Nephron (organoid): Measurements from ENCODE around the gene SSH2.

ENCODE experiments used
- H3K27ac Mint-ChIP-seq, 3 experiments: 2 replicates each; pipeline ENCODE4 v1.8.0; 2020; ENCODE audit warnings: mixed read lengths in 3 of 3, mild to moderate bottlenecking in 2 of 3, moderate library complexity in 1 of 3
- H3K27me3 Mint-ChIP-seq: 2 replicates; pipeline ENCODE4 v1.8.0; 2021; ENCODE audit warnings: low read depth, mild to moderate bottlenecking, moderate library complexity, mixed read lengths
- H3K36me3 Mint-ChIP-seq: 2 replicates; pipeline ENCODE4 v1.8.0; 2020; ENCODE audit warnings: low read depth, mixed read lengths
- H3K4me1 Mint-ChIP-seq: 2 replicates; pipeline ENCODE4 v1.8.0; 2020; ENCODE audit warnings: mixed read lengths
- H3K4me3 Mint-ChIP-seq, 3 experiments: 2 replicates each; pipeline ENCODE4 v1.8.0; 2020; ENCODE audit warnings: mild to moderate bottlenecking in 3 of 3, mixed read lengths in 3 of 3, moderate library complexity in 2 of 3
- H3K9me3 Mint-ChIP-seq: 2 replicates; pipeline ENCODE4 v1.8.0; 2020; ENCODE audit warnings: mixed read lengths
- TF ChIP-seq, protein P1 (sequence below), 3 experiments: fragments of 200-600 bp; sonication (generic); IDR thresholded peaks; one replicate each; pipeline ENCODE4 v1.5.0; 2021; ENCODE audit warnings: antibody characterized with exemption in 3 of 3; ENCODE audit not compliant: unreplicated experiment in 3 of 3

The SSH2 gene

GRCh38 chr17:29616300-29617048, 313.6 kb downstream of the SSH2 start:
- Mint-ChIP-seq H3K27me3 (peaks cover 74% of the 10 kb centered on the region), H3K9me3 (no peaks in the 10 kb centered on the region), H3K4me3 (peak overlapping the region; percentile 80 to 87 (median 84)), H3K4me1 (peaks cover 26% of the 10 kb centered on the region), H3K36me3 (peaks cover 3% of the 10 kb centered on the region), H3K27ac (no peak overlapping the region)
- TF ChIP-seq, protein P1, sequence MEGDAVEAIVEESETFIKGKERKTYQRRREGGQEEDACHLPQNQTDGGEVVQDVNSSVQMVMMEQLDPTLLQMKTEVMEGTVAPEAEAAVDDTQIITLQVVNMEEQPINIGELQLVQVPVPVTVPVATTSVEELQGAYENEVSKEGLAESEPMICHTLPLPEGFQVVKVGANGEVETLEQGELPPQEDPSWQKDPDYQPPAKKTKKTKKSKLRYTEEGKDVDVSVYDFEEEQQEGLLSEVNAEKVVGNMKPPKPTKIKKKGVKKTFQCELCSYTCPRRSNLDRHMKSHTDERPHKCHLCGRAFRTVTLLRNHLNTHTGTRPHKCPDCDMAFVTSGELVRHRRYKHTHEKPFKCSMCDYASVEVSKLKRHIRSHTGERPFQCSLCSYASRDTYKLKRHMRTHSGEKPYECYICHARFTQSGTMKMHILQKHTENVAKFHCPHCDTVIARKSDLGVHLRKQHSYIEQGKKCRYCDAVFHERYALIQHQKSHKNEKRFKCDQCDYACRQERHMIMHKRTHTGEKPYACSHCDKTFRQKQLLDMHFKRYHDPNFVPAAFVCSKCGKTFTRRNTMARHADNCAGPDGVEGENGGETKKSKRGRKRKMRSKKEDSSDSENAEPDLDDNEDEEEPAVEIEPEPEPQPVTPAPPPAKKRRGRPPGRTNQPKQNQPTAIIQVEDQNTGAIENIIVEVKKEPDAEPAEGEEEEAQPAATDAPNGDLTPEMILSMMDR (IDR thresholded peaks at IDR 0.05; ENCODE audit: unreplicated experiment in 3 of 3): no peak

DNA sequence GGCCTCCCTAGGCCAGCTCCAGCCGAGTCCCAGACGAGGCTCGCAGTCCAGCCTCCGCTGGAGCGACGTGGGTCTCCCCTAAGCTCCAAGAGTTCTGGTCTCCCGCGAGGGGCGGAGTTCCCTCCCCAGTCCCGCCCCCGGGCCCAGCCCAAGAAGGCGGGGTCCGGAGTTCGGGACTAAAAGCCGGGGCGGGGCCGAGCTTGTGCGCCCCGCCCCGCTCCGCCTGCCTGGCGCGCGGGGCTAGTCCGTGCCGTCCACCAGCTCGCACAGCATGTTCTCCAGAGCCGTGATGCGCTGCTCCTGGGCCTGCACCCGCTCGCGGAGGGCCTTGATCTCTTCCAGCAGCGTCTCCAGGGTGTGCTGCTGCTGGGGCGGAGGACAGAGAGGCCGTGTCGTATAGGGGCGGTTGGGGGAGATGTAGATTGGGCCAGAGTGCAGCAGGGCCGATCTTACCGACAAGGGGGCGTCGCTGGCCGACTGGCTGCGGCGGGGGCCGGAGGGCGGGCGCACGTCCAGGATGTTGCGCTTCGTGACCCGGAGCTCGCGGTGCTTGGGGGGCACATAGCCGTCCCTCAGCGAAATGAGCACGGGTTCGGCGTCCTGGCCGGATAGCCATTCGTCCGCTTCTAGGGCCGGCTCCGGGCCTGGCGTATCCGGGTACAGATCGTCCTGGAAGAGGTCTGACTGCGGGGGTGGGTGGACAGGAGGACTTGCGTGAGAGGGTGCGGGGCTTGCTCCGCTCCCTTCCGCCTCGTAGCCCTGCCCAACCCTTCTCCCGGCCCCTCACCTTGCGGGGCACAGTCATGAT, 314.3 kb downstream of the SSH2 start:
- peak overlapping the region; percentile 80 to 87 (median 84) for H3K4me3 Mint-ChIP-seq
- TF ChIP-seq, protein P1 (IDR thresholded peaks at IDR 0.05; ENCODE audit: unreplicated experiment in 3 of 3): no peak
- H3K4me1 Mint-ChIP-seq: peaks cover 26% of the 10 kb centered on the region
- H3K9me3 Mint-ChIP-seq: no peaks in the 10 kb centered on the region
- peaks cover 7% of the 10 kb centered on the region for H3K36me3 Mint-ChIP-seq
- H3K27me3 Mint-ChIP-seq: peaks cover 66% of the 10 kb centered on the region
- no peak overlapping the region for H3K27ac Mint-ChIP-seq

DNA sequence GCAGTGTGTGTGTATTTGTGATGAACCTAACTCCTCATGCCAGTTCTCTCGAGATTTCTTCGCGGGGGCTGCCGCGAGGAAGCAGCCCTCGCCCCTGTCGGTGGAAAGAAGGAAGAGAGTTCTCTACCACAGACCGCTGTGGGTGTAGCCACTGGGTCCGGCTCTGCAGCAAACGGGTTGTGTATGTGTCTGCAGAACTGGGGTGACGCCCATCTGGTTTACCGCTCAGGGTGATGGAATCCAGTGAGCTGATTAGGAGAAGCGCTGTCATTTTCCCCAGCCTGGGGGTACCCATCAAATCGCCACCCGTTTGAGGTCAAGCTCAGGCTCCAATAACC, 315.0 kb downstream of the SSH2 start:
- peak overlapping the region; percentile 54 to 87 (median 80) for H3K4me3 Mint-ChIP-seq
- peaks cover 8% of the 10 kb centered on the region for H3K36me3 Mint-ChIP-seq
- no peaks in the 10 kb centered on the region for H3K9me3 Mint-ChIP-seq
- H3K27me3 Mint-ChIP-seq: peaks cover 59% of the 10 kb centered on the region
- H3K27ac Mint-ChIP-seq: no peak overlapping the region
- TF ChIP-seq, protein P1 (IDR thresholded peaks at IDR 0.05; ENCODE audit: unreplicated experiment in 3 of 3): no peak
- peaks cover 26% of the 10 kb centered on the region for H3K4me1 Mint-ChIP-seq

- Mint-ChIP-seq H3K4me1 (peaks cover 21% of the 10 kb centered on the region), H3K36me3 (peaks cover 8% of the 10 kb centered on the region), H3K27ac (no peak overlapping the region), H3K9me3 (no peaks in the 10 kb centered on the region), H3K4me3 (peak overlapping the region; percentile 54 to 80 (median 54)), H3K27me3 (peaks cover 54% of the 10 kb centered on the region)
- TF ChIP-seq, protein P1 (IDR thresholded peaks at IDR 0.05; ENCODE audit: unreplicated experiment in 3 of 3): no peak
These were observed 315.5 kb downstream of the SSH2 start for GRCh38 chr17:29614349-29615047.

DNA sequence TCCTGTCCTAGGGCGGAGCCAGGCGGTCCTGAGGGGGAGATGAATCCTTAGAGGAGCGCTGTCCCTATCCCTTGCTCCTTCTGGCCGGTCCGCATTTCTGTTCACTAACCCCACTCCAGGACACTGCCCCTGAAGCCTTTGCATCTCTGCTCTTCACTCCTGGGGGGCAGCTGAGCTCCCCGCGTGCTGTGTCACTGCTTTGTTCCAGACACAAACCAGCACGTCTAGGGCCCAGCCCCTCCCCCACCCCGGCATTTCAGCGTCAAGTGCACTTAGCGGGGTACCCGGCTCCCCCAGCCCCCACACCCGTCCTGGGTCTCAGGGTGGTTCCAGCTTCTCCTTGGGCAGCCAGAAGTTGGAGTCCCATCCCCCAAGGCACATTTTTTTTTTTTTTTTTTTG, 316.2 kb downstream of the SSH2 start:
- peaks cover 21% of the 10 kb centered on the region for H3K4me1 Mint-ChIP-seq
- TF ChIP-seq, protein P1 (IDR thresholded peaks at IDR 0.05; ENCODE audit: unreplicated experiment in 3 of 3): no peak
- no peaks in the 10 kb centered on the region for H3K9me3 Mint-ChIP-seq
- H3K27me3 Mint-ChIP-seq: peaks cover 48% of the 10 kb centered on the region
- peak overlapping the region in 2 of 3 experiments; percentile 40 to 41 for H3K4me3 Mint-ChIP-seq
- no peak overlapping the region for H3K27ac Mint-ChIP-seq
- peaks cover 8% of the 10 kb centered on the region for H3K36me3 Mint-ChIP-seq
